Right lobe of liver (tissue), 4 donors: ENCODE data around the gene SUCLG2.

Source experiments
- CTCF ChIP-seq, 4 donors: fragments of 200-600 bp in 3 of 4; fragments of 450-650 bp in 1 of 4; IDR thresholded peaks; one replicate each; pipeline versions ENCODE4 v1.5.1 to v1.8.0; 2016 to 2022; ENCODE audit warnings: antibody characterized with exemption in 4 of 4, mild to moderate bottlenecking in 2 of 4
- POLR2A ChIP-seq: fragments of 450-650 bp; IDR thresholded peaks from one replicate; pipeline ENCODE4 v1.6.1; 2017; ENCODE audit warnings: antibody characterized with exemption, mild to moderate bottlenecking
- donor health status: DM: no; HTN: no; CAD: no.
- donor health status: DM: no; HTN: no; CAD: no.
- donor health status: DM: no; HTN: yes; CAD: no.

- TF ChIP-seq CTCF (IDR thresholded peaks at IDR 0.05): no peak
- no peak for TF ChIP-seq POLR2A
Measured at GRCh38 chr3:67601919-67602608, 52.3 kb downstream of the SUCLG2 start.
